ENCODE results near the gene GLRX2. TPM values are rescaled to one million over a fixed set of nuclear protein-coding genes. Genes with fewer than 3 reads are reported as not detected.

Gene GLRX2
- total and polyA plus RNA-seq, 2 of the 8 experiments (the other 6 are each of a cell fraction or from before 2014, with no cell fraction given), result 4.8 to 13.5 TPM

- FAIRE-seq (no peak), DNase-seq (ENCODE audit: low read depth in 1 of 2, low spot score in 2 of 2) (no peak)
- H2AFZ ChIP-seq (ENCODE audit: low read length), result no peak overlapping the region
- no peak overlapping the region for H3K9ac ChIP-seq (replicated peaks in 1 of 4; ENCODE audit: extremely low read depth in 1 of 4, low read depth in 3 of 4, low read length in 3 of 4)
- no peak overlapping the region for H4K8ac ChIP-seq (ENCODE audit: extremely low read depth, insufficient read depth, low read length)
- ChIA-PET CTCF (ENCODE audit: partially characterized antibody) (interaction anchor here (1.4 to 1.8 kb wide), 3 partner anchors 10 to 43 kb away, joined by 5 to 7 read pairs (median 5); no protein-coding TSS in a partner anchor), POLR2A (ENCODE audit: partially characterized antibody) (interaction anchor here (1.8 to 3.0 kb wide), 2 partner anchors 9 kb away, joined by 9 to 27 read pairs; partner anchors contain the start of genes CDC73 and GLRX2)
- H4K20me1 ChIP-seq (replicated peaks in 1 of 2; ENCODE audit: control insufficient read depth in 1 of 2, insufficient read depth in 2 of 2, low read length in 2 of 2), result no peaks in the 10 kb centered on the region
- H4K5ac ChIP-seq (ENCODE audit: insufficient read length, low read depth, low read length), result no peak overlapping the region
- H2BK120ac ChIP-seq (replicated peaks; ENCODE audit: low read depth, low read length), result no peak overlapping the region
- TF ChIP-seq RAD21 (IDR thresholded peaks at IDR 0.05 in 1 of 2, conservative IDR thresholded peaks at IDR 0.05 in 1 of 2; ENCODE audit: low read depth in 2 of 2, low read length in 2 of 2) (no peak), TBP (IDR thresholded peaks at IDR 0.05; ENCODE audit: low read depth, low read length) (no peak), TAF1 (IDR thresholded peaks at IDR 0.05; ENCODE audit: low read depth, low read length) (no peak), CTBP2 (IDR thresholded peaks at IDR 0.05; ENCODE audit: borderline replicate concordance, insufficient read depth, insufficient read length, low read length) (no peak), KDM1A (IDR thresholded peaks at IDR 0.05; ENCODE audit: borderline replicate concordance, low read length) (no peak), CBX5 (IDR thresholded peaks at IDR 0.05; ENCODE audit: low read depth, low read length) (no peak), E2F6 (IDR thresholded peaks at IDR 0.05) (no peak)
- H3K79me2 ChIP-seq (ENCODE audit: control insufficient read depth in 1 of 2, insufficient read depth in 2 of 2, low read length in 2 of 2), result no peaks in the 10 kb centered on the region
- H2AK5ac ChIP-seq (ENCODE audit: low read depth, low read length), result no peak overlapping the region
- no peak overlapping the region for H2BK5ac ChIP-seq (ENCODE audit: low read depth, low read length)
- H3K4me2 ChIP-seq (ENCODE audit: insufficient read depth in 1 of 2, low read depth in 2 of 2, low read length in 2 of 2), result peak overlapping the region in 1 of 2 experiments; percentile 32; a peak in 1 of 4 replicates
- H3K4me3 ChIP-seq (ENCODE audit: extremely low read depth in 1 of 4, insufficient read depth in 2 of 4, low read depth in 3 of 4, low read length in 4 of 4), result peak overlapping the region in 1 of 4 experiments; percentile 16; a peak in 1 of 8 replicates
- no peaks in the 10 kb centered on the region for H3K36me3 ChIP-seq (ENCODE audit: control insufficient read depth in 2 of 4, insufficient read depth in 4 of 4, low read length in 3 of 4)
- no peak overlapping the region for H2BK20ac ChIP-seq (ENCODE audit: low read length)
- no peaks in the 10 kb centered on the region for H3K23me2 ChIP-seq (ENCODE audit: low read depth, low read length)
- H3K4me1 ChIP-seq (replicated peaks in 1 of 4; ENCODE audit: control insufficient read depth in 3 of 4, insufficient read depth in 4 of 4, low read length in 3 of 4), result peaks cover 0 to 17% (median 4%) of the 10 kb centered on the region in 4 experiments; a peak in 5 of 7 replicates
- H3K4ac ChIP-seq (replicated peaks; ENCODE audit: insufficient read length, low read depth, low read length), result no peak overlapping the region
- no peak overlapping the region for H3K23ac ChIP-seq (ENCODE audit: insufficient read length)
- H4K91ac ChIP-seq (replicated peaks; ENCODE audit: insufficient read length, low read length), result no peak overlapping the region
- H3K18ac ChIP-seq (ENCODE audit: extremely low read depth, low read length), result no peak overlapping the region
- H3K27ac ChIP-seq (ENCODE audit: low read depth, low read length), result no peak overlapping the region
- no peak overlapping the region for H3K56ac ChIP-seq (replicated peaks; ENCODE audit: insufficient read length, low read depth, low read length)
- H2BK15ac ChIP-seq (ENCODE audit: low read length), result no peak overlapping the region
- H3K27me3 ChIP-seq (replicated peaks in 1 of 4; ENCODE audit: control insufficient read depth in 3 of 4, extremely low read depth in 1 of 4, insufficient read depth in 3 of 4, low read length in 3 of 4), result peaks cover 0 to 1% (median 0%) of the 10 kb centered on the region in 4 experiments; a peak in 1 of 7 replicates
- no peaks in the 10 kb centered on the region for H3K79me1 ChIP-seq (ENCODE audit: low read depth, low read length)
- no peak overlapping the region for H3K14ac ChIP-seq (ENCODE audit: insufficient read length)
- H2BK12ac ChIP-seq (ENCODE audit: low read depth, low read length), result no peak overlapping the region
- H3K9me3 ChIP-seq (ENCODE audit: insufficient read depth in 2 of 2, low read depth in 1 of 2, low read length in 1 of 2), result no peaks in the 10 kb centered on the region; a peak in 1 of 4 replicates
Measured at GRCh38 chr1:193113992-193114332, 8.7 kb upstream of the GLRX2 start.
